Measurements from ENCODE around the gene KRT2. TPM values are rescaled to one million over a fixed set of nuclear protein-coding genes. Genes with fewer than 3 reads are reported as not detected.

The KRT2 gene
- total RNA-seq, 4 donors from 2014 or later = 1.3 TPM; not detected in 3

GRCh38 chr12:52661668-52662067 lies 9.7 kb upstream of the KRT2 start:
- WGBS, 2 donors = 97% methylated on average over 3 of the region's 3 CpGs
- DNase-seq = no peak
- H3K4me1 ChIP-seq = no peaks in the 10 kb centered on the region
- no peak overlapping the region for H3K4me3 ChIP-seq (replicated peaks in 1 of 3)
- intact Hi-C loops (cut with DNase I) = no loop called here
- H3K9me3 ChIP-seq = no peaks in the 10 kb centered on the region
- no peaks in the 10 kb centered on the region for H3K27me3 ChIP-seq
- H3K36me3 ChIP-seq = no peaks in the 10 kb centered on the region
- TF ChIP-seq POLR2A (IDR thresholded peaks at IDR 0.05) = no peak
- no peak for TF ChIP-seq CTCF (IDR thresholded peaks at IDR 0.05)
- no peak overlapping the region for H3K27ac ChIP-seq

GRCh38 chr12:52660934-52661499 lies 9.0 kb upstream of the KRT2 start:
- intact Hi-C loops (cut with DNase I) = no loop called here
- Histone ChIP-seq H3K4me3 (replicated peaks in 1 of 3) (no peak overlapping the region), H3K9me3 (no peaks in the 10 kb centered on the region), H3K36me3 (no peaks in the 10 kb centered on the region), H3K27me3 (no peaks in the 10 kb centered on the region), H3K27ac (no peak overlapping the region), H3K4me1 (peaks cover 0 to under 1% of the 10 kb centered on the region in 2 donors)
- WGBS, 2 donors = 86 to 88% methylated on average over 3 of the region's 3 CpGs
- no peak for DNase-seq
- no peak for TF ChIP-seq CTCF (IDR thresholded peaks at IDR 0.05)
- no peak for TF ChIP-seq POLR2A (IDR thresholded peaks at IDR 0.05)

- H3K27ac ChIP-seq = no peak overlapping the region
- WGBS, 2 donors = 87 to 88% methylated on average over 2 to 4 of the region's 4 CpGs
These were observed 7.9 kb upstream of the KRT2 start for GRCh38 chr12:52659951-52660350.

GRCh38 chr12:52659395-52659794 lies 7.4 kb upstream of the KRT2 start:
- Histone ChIP-seq H3K4me3 (replicated peaks in 1 of 3) (no peak overlapping the region), H3K36me3 (no peaks in the 10 kb centered on the region), H3K9me3 (no peaks in the 10 kb centered on the region), H3K27me3 (no peaks in the 10 kb centered on the region), H3K4me1 (peaks cover 7 to 12% of the 10 kb centered on the region in 2 donors), H3K27ac (no peak overlapping the region)
- no peak for DNase-seq
- TF ChIP-seq POLR2A (IDR thresholded peaks at IDR 0.05) (no peak), CTCF (IDR thresholded peaks at IDR 0.05) (no peak)
- WGBS, 2 donors = 75 to 77% methylated on average over 7 of the region's 7 CpGs
- intact Hi-C loops (cut with DNase I) = no loop called here

More at GRCh38 chr12:52659951-52660350, 7.9 kb upstream of the KRT2 start:
- intact Hi-C loops (cut with DNase I) = no loop called here
- Histone ChIP-seq H3K27me3 (no peaks in the 10 kb centered on the region), H3K9me3 (no peaks in the 10 kb centered on the region), H3K4me1 (peaks cover 7 to 11% of the 10 kb centered on the region in 2 donors), H3K36me3 (no peaks in the 10 kb centered on the region), H3K4me3 (replicated peaks in 1 of 3) (no peak overlapping the region)
- TF ChIP-seq POLR2A (IDR thresholded peaks at IDR 0.05) (no peak), CTCF (IDR thresholded peaks at IDR 0.05) (no peak)
- DNase-seq = no peak

- H3K36me3 ChIP-seq = no peaks in the 10 kb centered on the region
- WGBS, 2 donors = 85% methylated on average over 4 of the region's 4 CpGs
- TF ChIP-seq POLR2A (IDR thresholded peaks at IDR 0.05) = no peak
- TF ChIP-seq CTCF (IDR thresholded peaks at IDR 0.05) = no peak
- no peaks in the 10 kb centered on the region for H3K27me3 ChIP-seq
- no peak overlapping the region for H3K4me3 ChIP-seq (replicated peaks in 1 of 3)
- no peaks in the 10 kb centered on the region for H3K9me3 ChIP-seq
- DNase-seq = no peak
- H3K27ac ChIP-seq = no peak overlapping the region
- peaks cover 7 to 12% of the 10 kb centered on the region in 2 donors for H3K4me1 ChIP-seq
- intact Hi-C loops (cut with DNase I) = no loop called here
These were observed 6.2 kb upstream of the KRT2 start for GRCh38 chr12:52658196-52658595.

All from thyroid gland (tissue), 4 donors.